HG03432 (cell line): ENCODE measurements around the gene PCK1.

Source experiments
- ATAC-seq: cut with Tn5 transposase; IDR thresholded peaks from one replicate; pipeline ENCODE4 v1.9.1; 2021; ENCODE audit warnings: mild to moderate bottlenecking, moderate library complexity; ENCODE audit not compliant: unreplicated experiment

Gene PCK1

GRCh38 chr20:57559658-57560553, 1.0 kb upstream of the PCK1 start:
- no peak for ATAC-seq

GRCh38 chr20:57561356-57562279, 708 bp downstream of the PCK1 start:
- ATAC-seq = no peak

- no peak for ATAC-seq
Measured at GRCh38 chr20:57562541-57563465, 1.9 kb downstream of the PCK1 start.

GRCh38 chr20:57563522-57563921, 2.6 kb downstream of the PCK1 start:
- no peak for ATAC-seq

GRCh38 chr20:57564180-57564802, 3.4 kb downstream of the PCK1 start:
- ATAC-seq = no peak

GRCh38 chr20:57564951-57565642, 4.2 kb downstream of the PCK1 start:
- no peak for ATAC-seq

- ATAC-seq = no peak
Measured at GRCh38 chr20:57566399-57566798, 5.5 kb downstream of the PCK1 start.

GRCh38 chr20:57566803-57567459, 6.0 kb downstream of the PCK1 start:
- ATAC-seq = no peak

GRCh38 chr20:57567471-57568079, 6.7 kb downstream of the PCK1 start:
- no peak for ATAC-seq

- ATAC-seq = no peak
Measured at GRCh38 chr20:57568088-57568896, 7.4 kb downstream of the PCK1 start.

GRCh38 chr20:57568960-57569359, 8.1 kb downstream of the PCK1 start:
- no peak for ATAC-seq

GRCh38 chr20:57570145-57570850, 9.4 kb downstream of the PCK1 start:
- ATAC-seq = no peak

GRCh38 chr20:57570920-57571319, 10.0 kb downstream of the PCK1 start:
- no peak for ATAC-seq

- ATAC-seq = no peak
Measured at GRCh38 chr20:57571782-57572416, 11.0 kb downstream of the PCK1 start.

- no peak for ATAC-seq
Measured at GRCh38 chr20:57573242-57573641, 12.3 kb downstream of the PCK1 start.

GRCh38 chr20:57573894-57574293, 13.0 kb downstream of the PCK1 start:
- no peak for ATAC-seq

GRCh38 chr20:57574954-57575353, 14.0 kb downstream of the PCK1 start:
- no peak for ATAC-seq
